Measurements from ENCODE around the gene IP6K3. TPM values are rescaled to one million over a fixed set of nuclear protein-coding genes. Genes with fewer than 3 reads are reported as not detected.

Gene IP6K3, protein sequence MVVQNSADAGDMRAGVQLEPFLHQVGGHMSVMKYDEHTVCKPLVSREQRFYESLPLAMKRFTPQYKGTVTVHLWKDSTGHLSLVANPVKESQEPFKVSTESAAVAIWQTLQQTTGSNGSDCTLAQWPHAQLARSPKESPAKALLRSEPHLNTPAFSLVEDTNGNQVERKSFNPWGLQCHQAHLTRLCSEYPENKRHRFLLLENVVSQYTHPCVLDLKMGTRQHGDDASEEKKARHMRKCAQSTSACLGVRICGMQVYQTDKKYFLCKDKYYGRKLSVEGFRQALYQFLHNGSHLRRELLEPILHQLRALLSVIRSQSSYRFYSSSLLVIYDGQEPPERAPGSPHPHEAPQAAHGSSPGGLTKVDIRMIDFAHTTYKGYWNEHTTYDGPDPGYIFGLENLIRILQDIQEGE
- polyA plus RNA-seq (ENCODE audit: low read depth in 6 of 6) = not detected

DNA sequence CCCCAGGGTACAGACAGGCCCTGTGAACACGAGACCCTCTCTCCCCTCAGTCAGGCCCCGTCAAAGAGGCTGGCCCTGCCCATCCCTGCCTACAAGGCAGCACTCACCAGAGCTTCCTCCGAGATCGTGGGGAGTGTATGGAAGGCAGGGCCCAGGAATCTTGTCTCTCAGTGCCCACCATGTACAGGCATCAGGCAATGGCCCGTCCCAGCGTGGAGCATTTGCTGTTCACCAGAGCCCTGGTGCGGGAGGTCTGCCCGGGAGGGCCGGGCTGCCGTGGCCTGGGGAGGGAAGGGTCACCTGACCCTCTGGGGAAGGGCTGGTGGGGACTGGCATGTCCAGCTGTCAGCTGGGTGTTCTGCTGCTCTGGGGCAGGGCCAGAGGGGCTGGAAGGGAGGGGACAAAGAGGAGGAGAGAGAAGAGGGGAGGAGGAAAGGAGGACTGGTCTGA lies at the start of gene IP6K3:
Gene IP6K3, minus strand, starts transcription at position 255 of the 450 bp plus-strand sequence. CDS start 11,429 bp downstream, outside the sequence.
- Mint-ChIP-seq H3K27me3 (peaks cover 7 to 36% (median 30%) of the 10 kb centered on the region in 3 donors), H3K4me3 (peak within 1 kb of the TSS in 1 of 8 donors; percentile 43), H3K36me3 (no peaks in the 10 kb centered on the region)

DNA sequence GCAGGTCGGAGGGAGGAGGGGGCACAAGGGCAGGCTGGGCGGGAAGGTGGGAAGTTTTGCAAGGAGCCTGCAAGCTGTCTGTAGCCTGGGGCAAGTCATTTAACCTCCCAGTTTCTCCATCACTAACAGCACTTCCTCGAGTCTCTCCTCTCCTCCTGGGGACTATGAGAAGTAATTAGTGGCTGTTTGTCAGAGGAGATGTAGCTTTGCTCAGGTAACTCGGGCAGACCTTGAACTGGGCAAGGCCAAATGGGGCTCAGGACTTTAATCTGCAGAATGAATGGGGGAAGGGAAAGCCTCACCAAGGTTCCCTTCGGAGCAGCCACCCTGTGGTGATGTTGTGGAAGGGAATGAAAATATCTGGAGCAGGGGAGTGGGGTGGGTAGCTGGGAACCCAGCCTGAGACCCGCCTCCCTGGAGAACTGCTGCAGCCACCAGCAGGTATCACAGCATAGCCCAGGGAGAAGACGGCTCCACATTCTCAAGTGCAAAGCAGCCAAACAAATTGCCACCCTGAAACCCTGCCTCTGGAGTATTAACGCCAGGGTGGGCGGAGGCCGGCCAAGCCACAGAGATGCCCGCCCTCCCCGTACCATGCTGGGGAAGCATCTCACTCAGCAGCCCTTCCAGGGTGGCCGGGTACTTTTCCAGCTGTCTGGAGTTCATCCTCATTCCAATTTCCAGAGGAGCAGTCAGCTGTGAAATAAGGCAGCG lies 48.4 kb upstream of the IP6K3 start:
- H3K9me3 Mint-ChIP-seq = no peaks in the 10 kb centered on the region
- H3K27me3 Mint-ChIP-seq = peaks cover 16 to 42% (median 26%) of the 10 kb centered on the region in 3 donors
- H3K36me3 Mint-ChIP-seq = no peaks in the 10 kb centered on the region
- no peak overlapping the region for H3K4me3 Mint-ChIP-seq
- H3K27ac Mint-ChIP-seq = no peak overlapping the region
- peaks cover 4 to 13% (median 5%) of the 10 kb centered on the region in 3 donors for H3K4me1 Mint-ChIP-seq
- ATAC-seq (ENCODE audit: low read depth in 2 of 2) = no peak
- no peak for DNase-seq

More for the DNA sequence above, at the start of gene IP6K3:
- peaks cover 5 to 7% (median 6%) of the 10 kb centered on the region in 3 donors for H3K4me1 Mint-ChIP-seq
- H3K27ac Mint-ChIP-seq = no peak within 1 kb of the TSS
- ATAC-seq (ENCODE audit: low read depth in 2 of 2) = no peak
- H3K9me3 Mint-ChIP-seq = no peaks in the 10 kb centered on the region
- no peak for DNase-seq

GRCh38 chr6:33792981-33793380 lies 46.3 kb upstream of the IP6K3 start:
- Mint-ChIP-seq H3K4me3 (no peak overlapping the region), H3K27ac (no peak overlapping the region), H3K27me3 (peaks cover 6 to 25% (median 13%) of the 10 kb centered on the region in 3 donors), H3K9me3 (peaks cover 0 to 3% (median 0%) of the 10 kb centered on the region in 7 donors), H3K36me3 (peaks cover 0 to 4% of the 10 kb centered on the region in 2 donors), H3K4me1 (peaks cover 14 to 20% (median 16%) of the 10 kb centered on the region in 3 donors)
- DNase-seq (no peak), ATAC-seq (ENCODE audit: low read depth in 2 of 2) (no peak)

GRCh38 chr6:33791620-33792019 lies 44.9 kb upstream of the IP6K3 start:
- Mint-ChIP-seq H3K27me3 (peaks cover 0 to 11% (median 0%) of the 10 kb centered on the region in 3 donors), H3K4me3 (peak overlapping the region in 4 of 8 donors; percentile 45 to 76 (median 48)), H3K9me3 (peaks cover 0 to 3% (median 0%) of the 10 kb centered on the region in 7 donors), H3K4me1 (peaks cover 28 to 30% (median 29%) of the 10 kb centered on the region in 3 donors), H3K36me3 (peaks cover 0 to 8% of the 10 kb centered on the region in 2 donors), H3K27ac (no peak overlapping the region)
- DNase-seq (no peak), ATAC-seq (ENCODE audit: low read depth in 2 of 2) (no peak)

DNA sequence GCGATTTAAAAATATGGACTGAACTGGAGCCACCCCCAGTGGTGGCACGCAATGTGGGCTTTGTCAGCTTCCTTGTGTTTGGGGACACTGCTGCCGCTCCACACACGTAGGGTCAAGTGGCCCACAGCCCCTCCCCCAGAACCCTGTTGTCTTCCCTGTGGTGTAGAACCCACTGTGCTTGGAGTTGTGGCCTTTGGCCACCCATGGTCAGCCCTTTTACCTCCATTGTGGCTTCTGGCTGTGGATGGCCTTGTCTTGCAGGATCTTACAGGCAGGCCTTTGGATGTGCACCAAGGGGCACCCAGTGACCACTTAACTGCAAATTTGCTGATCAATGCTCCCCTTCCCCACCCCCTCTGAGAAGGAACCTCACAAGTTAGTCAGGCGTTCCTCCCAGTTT lies 44.2 kb upstream of the IP6K3 start:
- Mint-ChIP-seq H3K27me3 (peaks cover 0 to 7% (median 0%) of the 10 kb centered on the region in 3 donors), H3K36me3 (peaks cover 0 to 8% of the 10 kb centered on the region in 2 donors), H3K4me3 (peak overlapping the region in 2 of 8 donors; percentile 25 to 76), H3K4me1 (peaks cover 34 to 37% (median 35%) of the 10 kb centered on the region in 3 donors), H3K27ac (peak overlapping the region in 1 of 6 donors; percentile 44), H3K9me3 (peaks cover 0 to 3% (median 0%) of the 10 kb centered on the region in 7 donors)
- no peak for ATAC-seq (ENCODE audit: low read depth in 2 of 2)
- no peak for DNase-seq

- peak overlapping the region in 2 of 6 donors; percentile 60 for H3K27ac Mint-ChIP-seq
- peaks cover 0 to 3% (median 0%) of the 10 kb centered on the region in 7 donors for H3K9me3 Mint-ChIP-seq
- DNase-seq = no peak
- peak overlapping the region in 7 of 8 donors; percentile 12 to 76 (median 54) for H3K4me3 Mint-ChIP-seq
- ATAC-seq (ENCODE audit: low read depth in 2 of 2) = no peak
- H3K4me1 Mint-ChIP-seq = peaks cover 37 to 39% (median 39%) of the 10 kb centered on the region in 3 donors
- H3K27me3 Mint-ChIP-seq = peaks cover 0 to 7% (median 0%) of the 10 kb centered on the region in 3 donors
- peaks cover 0 to 8% of the 10 kb centered on the region in 2 donors for H3K36me3 Mint-ChIP-seq
Measured at GRCh38 chr6:33790379-33790778, 43.7 kb upstream of the IP6K3 start.

- Mint-ChIP-seq H3K27ac (peak overlapping the region in 3 of 6 donors; percentile 59 to 92 (median 87)), H3K27me3 (peaks cover 0 to 7% (median 0%) of the 10 kb centered on the region in 3 donors), H3K4me3 (peak overlapping the region; percentile 81 to 95 (median 88)), H3K36me3 (peaks cover 0 to 8% of the 10 kb centered on the region in 2 donors), H3K9me3 (peaks cover 0 to 3% (median 0%) of the 10 kb centered on the region in 7 donors), H3K4me1 (peaks cover 46 to 48% (median 48%) of the 10 kb centered on the region in 3 donors)
- no peak for ATAC-seq (ENCODE audit: low read depth in 2 of 2)
- DNase-seq = no peak
Measured at GRCh38 chr6:33789550-33789895, 42.8 kb upstream of the IP6K3 start.

DNA sequence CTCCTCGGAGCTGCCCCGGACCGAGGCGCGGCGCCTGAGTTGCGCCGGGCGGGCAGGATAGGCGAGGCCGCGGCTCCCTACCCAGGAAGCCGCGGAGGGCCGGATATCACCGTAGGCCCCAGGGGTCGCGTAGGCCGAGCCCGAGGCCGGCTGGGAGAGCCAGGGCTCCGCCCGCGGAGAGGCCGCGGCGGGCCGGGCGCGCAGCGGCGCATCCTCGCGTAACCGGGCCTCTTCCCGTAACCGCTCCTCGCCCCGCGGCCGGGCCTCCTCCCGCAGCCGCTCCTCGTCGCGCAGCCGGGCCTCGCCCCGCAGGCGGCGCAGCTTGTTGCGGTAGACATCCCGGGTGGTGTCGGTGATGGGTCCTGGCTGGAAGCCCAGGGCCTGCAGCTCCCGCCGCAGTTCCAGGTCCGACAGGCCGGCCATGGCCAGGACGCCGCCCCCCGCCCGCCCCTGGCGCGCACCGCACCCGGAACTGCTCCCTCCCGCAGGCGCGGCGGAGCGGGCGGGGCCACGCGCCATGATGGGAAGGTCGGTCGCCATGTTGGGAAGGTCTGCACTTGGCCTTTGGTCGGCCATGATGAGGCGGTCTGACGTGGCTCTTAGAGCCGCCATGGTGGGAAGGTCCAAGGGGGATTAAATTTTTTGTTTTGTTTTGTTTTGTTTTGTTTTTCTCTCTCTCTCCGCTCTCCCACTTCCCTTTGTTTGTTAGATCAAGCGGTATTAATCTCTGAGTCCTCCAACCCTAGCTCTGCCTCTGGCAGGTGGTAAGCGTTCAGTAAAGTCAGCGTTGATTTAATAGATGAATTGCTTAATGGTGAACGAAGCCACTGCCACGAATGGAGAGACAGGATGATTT lies 42.2 kb upstream of the IP6K3 start, which contains the start of gene LEMD2:
Gene LEMD2, minus strand, starts transcription at position 437 of the 856 bp plus-strand sequence. Its CDS starts 14 bp downstream, at position 423.
- H3K27ac Mint-ChIP-seq = peak within 1 kb of the TSS; percentile 90 to 98 (median 96)
- peak; percentile 90 to 91 for ATAC-seq (ENCODE audit: low read depth in 2 of 2)
- peaks cover 0 to 8% of the 10 kb centered on the region in 2 donors for H3K36me3 Mint-ChIP-seq
- peaks cover 0 to 7% (median 0%) of the 10 kb centered on the region in 3 donors for H3K27me3 Mint-ChIP-seq
- peaks cover 0 to 3% (median 0%) of the 10 kb centered on the region in 7 donors for H3K9me3 Mint-ChIP-seq
- peaks cover 47 to 53% (median 50%) of the 10 kb centered on the region in 3 donors for H3K4me1 Mint-ChIP-seq
- peak; percentile 93 for DNase-seq
- H3K4me3 Mint-ChIP-seq = peak within 1 kb of the TSS; percentile 89 to 98 (median 95)

DNA sequence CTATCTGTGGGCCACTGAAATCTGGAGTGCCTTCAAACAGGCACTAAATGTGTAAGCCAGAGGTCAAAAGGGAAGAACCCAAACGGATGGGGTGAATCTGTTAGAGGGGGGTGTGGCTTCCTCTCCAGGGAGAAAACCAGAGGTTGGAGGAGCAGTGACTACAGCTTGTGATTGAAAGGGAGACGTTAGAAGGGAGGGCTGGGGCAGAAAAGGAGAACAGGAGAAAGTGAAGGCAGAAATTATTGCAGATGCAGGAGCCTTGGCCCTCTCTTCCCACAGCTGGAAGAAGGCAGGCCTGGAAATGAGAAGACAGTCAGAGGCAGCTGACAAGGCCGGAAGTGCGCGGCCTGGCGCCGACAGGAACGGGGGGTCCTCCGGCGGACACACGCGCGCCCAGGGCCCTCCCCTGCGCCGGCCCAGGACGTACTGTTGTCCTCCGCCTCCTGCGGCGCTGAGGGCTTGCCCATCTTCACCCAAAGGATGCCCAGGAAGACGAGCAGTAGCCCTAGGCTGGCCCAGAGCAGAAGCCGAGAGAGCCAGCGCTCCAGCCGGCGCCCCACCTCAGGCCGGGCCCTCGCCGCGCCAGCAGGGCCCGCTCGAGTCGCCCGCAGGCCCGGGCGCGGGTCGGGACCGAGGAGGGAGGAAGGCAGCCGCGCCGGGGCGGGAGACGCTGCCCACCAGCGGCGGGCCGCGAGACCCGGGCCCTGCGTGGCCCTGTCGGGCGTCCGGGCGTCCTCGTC lies 41.4 kb upstream of the IP6K3 start:
- peak overlapping the region; percentile 89 to 98 (median 95) for H3K4me3 Mint-ChIP-seq
- peaks cover 51 to 59% (median 57%) of the 10 kb centered on the region in 3 donors for H3K4me1 Mint-ChIP-seq
- H3K36me3 Mint-ChIP-seq = peaks cover 0 to 8% of the 10 kb centered on the region in 2 donors
- ATAC-seq (ENCODE audit: low read depth in 2 of 2) (peak; percentile 38 to 46), DNase-seq (peak; percentile 64)
- H3K27me3 Mint-ChIP-seq = no peaks in the 10 kb centered on the region
- H3K27ac Mint-ChIP-seq = peak overlapping the region; percentile 90 to 98 (median 96)
- H3K9me3 Mint-ChIP-seq = peaks cover 0 to 3% (median 0%) of the 10 kb centered on the region in 7 donors

DNA sequence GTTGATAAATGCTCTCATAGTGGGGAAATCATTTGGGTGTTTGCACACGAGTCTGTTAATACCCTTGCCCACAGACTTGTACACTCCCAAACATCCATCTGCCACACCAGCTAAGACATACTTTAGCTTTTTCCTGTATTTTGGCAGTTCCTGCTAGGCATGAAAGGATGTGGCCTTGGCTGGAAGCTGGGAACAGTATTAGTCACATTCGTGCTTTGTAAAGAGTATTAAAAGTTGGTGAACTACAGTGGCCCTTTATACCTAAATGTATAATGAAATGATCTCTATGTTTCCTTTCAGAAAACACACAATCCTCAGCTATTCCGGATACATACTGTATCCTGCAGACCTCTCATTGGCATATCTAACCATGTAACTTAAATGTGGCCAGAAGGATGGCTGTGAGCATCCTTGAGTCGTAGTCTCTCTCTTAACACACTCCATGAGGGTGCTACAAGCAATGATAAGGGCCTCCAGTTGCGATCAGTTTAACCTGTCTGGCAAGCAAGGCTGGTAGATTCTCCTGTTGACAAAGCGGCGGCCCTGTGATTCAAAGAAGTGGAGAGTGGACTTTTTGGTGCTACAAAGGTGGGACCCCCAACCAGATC lies 40.7 kb upstream of the IP6K3 start:
- H3K4me1 Mint-ChIP-seq = peaks cover 52 to 62% (median 60%) of the 10 kb centered on the region in 3 donors
- H3K4me3 Mint-ChIP-seq = peak overlapping the region; percentile 89 to 98 (median 95)
- peak overlapping the region; percentile 90 to 98 (median 96) for H3K27ac Mint-ChIP-seq

GRCh38 chr6:33786736-33787135 lies 40.0 kb upstream of the IP6K3 start:
- ATAC-seq (ENCODE audit: low read depth in 2 of 2) = no peak
- peak overlapping the region in 7 of 8 donors; percentile 57 to 98 (median 93) for H3K4me3 Mint-ChIP-seq

More for the DNA sequence above, 40.7 kb upstream of the IP6K3 start:
- no peaks in the 10 kb centered on the region for H3K27me3 Mint-ChIP-seq
- no peak for DNase-seq
- H3K9me3 Mint-ChIP-seq = peaks cover 0 to 3% (median 0%) of the 10 kb centered on the region in 7 donors
- no peak for ATAC-seq (ENCODE audit: low read depth in 2 of 2)
- H3K36me3 Mint-ChIP-seq = peaks cover 2 to 12% of the 10 kb centered on the region in 2 donors

More at GRCh38 chr6:33786736-33787135, 40.0 kb upstream of the IP6K3 start:
- Mint-ChIP-seq H3K27me3 (no peaks in the 10 kb centered on the region), H3K36me3 (peaks cover 7 to 17% of the 10 kb centered on the region in 2 donors), H3K4me1 (peaks cover 58 to 65% (median 65%) of the 10 kb centered on the region in 3 donors), H3K27ac (peak overlapping the region in 3 of 6 donors; percentile 96 to 98 (median 96)), H3K9me3 (peaks cover 0 to 3% (median 0%) of the 10 kb centered on the region in 7 donors)
- no peak for DNase-seq

All from naive B cell (primary cell).